NCI-H2196 treated with DMSO at 0.1 percent for 48 hours (cell line): Measurements from ENCODE around the gene AGAP1.

ENCODE experiments used
- DNase-seq: peaks from one replicate; lab custom pipeline; 2025; ENCODE audit not compliant: unreplicated experiment; lab: John Stamatoyannopoulos, UW

The AGAP1 gene

GRCh38 chr2:235789552-235789951 lies 295.7 kb downstream of the AGAP1 start:
- no peak for DNase-seq

- no peak for DNase-seq
These were observed 299.4 kb downstream of the AGAP1 start for GRCh38 chr2:235793163-235793752.

- no peak for DNase-seq
These were observed 305.4 kb downstream of the AGAP1 start for GRCh38 chr2:235799281-235799680.

GRCh38 chr2:235802542-235802941 lies 308.7 kb downstream of the AGAP1 start:
- no peak for DNase-seq

DNA sequence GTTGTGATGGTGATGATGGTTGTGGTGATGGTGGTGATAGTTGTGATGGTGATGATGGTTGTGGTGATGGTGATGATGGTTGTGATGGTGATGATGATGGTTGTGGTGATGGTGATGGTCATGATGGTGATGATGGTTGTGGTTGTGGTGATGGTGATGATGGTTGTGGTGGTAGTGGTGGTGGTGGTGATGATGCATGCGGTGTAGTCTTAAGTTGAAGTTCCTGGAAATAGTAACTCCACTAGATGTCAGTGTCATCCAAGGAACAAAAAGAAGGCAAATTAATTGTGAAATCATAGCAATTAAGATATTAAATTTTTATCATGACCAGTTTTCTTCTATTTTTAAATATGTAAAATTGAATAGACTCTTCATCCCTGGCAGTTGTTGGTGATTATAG lies 309.2 kb downstream of the AGAP1 start:
- no peak for DNase-seq

DNA sequence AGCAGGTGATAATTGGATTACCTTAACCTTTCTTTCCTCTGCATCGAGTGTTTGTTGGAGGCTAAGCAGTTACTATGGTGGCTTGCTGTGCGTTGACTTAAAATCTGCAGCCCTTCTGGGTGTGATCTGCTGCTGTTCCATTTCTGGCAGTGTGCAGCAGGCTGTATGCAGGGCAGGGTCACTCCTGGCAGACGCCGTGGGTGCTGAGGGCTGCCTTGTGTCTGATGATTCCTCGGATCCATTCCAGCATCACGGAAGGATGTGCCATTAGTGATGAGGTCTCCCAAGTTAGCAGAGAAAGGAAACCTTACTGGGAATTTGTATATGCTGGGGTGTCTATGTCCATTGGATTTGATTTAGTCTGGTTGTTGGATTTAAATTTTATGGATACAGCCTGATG lies 310.8 kb downstream of the AGAP1 start:
- DNase-seq, result no peak

DNA sequence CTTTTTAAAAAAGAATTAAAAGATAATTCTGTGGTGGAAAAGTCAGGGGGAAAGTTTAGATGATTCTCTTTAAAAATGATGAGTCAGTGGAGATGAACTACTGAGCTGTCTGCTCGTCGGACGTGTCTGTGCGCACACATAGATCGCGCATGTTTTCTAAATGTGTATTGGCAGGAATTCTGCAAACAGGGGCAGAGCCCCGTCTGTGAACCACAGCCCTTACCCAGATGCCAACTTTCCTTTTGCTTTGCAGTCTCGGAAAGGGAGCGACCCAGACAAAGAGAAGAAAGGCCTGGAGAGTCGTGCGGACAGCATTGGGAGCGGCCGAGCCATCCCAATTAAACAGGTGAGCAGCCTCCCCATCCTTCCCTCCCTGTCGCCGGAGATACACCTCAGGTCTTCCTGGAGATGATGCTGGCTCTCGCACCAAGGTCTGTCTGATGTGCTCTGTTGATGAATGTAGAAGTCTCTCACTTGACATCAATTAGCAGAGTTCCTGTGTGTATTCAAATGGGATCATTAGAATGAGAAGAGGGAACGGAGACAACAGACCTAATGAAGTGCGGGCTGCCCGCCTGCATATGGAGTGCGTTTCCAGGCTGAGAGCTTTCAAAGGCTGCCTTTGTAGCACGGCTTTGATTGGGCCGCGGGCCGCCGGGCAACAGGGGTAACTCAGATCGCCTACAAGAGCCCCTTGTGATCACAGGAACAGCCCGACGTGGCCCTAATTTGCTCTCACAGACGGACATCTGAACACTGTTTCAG lies 313.3 kb downstream of the AGAP1 start:
- no peak for DNase-seq

DNA sequence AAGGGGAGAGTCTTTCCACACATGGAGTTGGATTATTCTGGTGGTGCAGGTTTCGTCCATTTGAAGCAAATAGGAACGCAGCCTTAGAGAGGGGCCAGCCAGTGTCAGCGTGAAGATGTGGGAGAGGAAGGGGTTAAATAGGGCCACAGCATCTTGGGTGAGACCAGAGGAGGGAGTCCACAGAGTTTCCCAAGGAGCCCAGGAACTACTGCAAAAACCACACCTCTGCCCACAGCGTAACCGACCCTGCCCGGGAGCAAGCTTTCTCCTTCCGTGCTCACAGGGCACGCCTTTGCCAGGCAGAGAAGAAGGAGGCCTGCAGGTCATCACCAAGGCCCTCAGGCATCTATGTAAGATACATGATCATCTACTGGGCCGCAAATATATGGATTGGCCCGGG lies 314.5 kb downstream of the AGAP1 start:
- no peak for DNase-seq

- DNase-seq, result no peak
These were observed 316.4 kb downstream of the AGAP1 start for GRCh38 chr2:235810252-235810651.

- no peak for DNase-seq
These were observed 317.0 kb downstream of the AGAP1 start for GRCh38 chr2:235810846-235811245.

GRCh38 chr2:235811446-235812184 lies 317.8 kb downstream of the AGAP1 start:
- no peak for DNase-seq

- no peak for DNase-seq
These were observed 318.4 kb downstream of the AGAP1 start for GRCh38 chr2:235812185-235812665.

DNA sequence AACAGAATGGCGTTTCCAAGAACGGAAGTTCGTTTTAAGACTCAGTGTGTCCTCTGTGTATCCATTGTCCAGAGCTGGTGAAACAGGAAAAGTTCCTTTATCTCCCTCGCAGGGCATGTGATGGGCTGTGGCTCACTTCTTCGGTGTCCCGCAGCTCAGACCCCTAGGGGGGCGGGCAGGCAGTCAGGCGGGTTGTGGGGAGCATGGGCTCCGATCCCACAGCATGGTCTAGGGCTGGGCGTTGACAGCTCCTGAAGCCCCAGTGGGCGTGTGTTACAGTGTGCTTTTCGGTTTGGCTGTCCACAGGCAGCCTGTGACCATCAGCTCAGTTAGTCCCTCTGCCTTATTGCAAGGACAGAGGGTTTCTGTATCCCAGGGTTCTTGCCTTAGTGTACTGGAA lies 319.6 kb downstream of the AGAP1 start:
- DNase-seq, result no peak

GRCh38 chr2:235820571-235820970 lies 326.7 kb downstream of the AGAP1 start:
- DNase-seq, result no peak

DNA sequence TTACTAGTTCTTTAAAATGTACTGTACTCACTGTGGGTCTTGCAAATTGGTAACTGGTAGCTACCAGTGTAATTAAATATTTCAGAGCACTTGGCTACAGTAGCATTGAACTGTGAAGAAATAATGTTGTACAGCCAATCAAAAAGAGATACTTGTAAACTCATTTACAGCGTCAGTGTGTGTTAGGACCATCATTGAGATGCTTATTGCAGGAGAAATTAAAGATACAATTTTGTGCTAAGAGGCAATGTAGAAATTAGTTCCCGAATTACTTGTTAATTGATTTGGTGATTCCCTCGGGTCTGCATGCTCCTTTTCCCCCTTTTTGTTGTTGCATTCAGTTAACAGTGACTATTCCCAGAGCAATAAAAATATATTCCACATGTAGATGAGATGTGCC lies 330.5 kb downstream of the AGAP1 start:
- no peak for DNase-seq

GRCh38 chr2:235825946-235826345 lies 332.1 kb downstream of the AGAP1 start:
- no peak for DNase-seq

DNA sequence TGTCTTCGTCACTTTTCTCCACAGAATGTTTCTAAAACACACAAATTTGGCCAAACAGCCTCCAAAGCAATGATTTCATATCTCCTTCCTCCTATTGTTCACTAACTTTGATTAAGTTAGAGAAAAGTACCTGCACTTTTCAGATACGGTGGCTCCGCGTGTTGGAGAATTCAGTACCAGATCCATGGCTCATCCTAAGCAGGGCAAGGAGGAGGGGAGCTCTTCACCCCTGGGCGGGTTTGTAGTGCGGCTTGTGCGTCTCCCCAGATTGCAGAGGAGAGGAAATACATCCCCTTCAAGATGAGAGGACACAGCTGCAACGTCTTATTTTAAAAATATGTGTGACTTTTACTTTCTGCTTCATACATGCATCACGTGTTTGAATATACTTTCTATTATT lies 333.0 kb downstream of the AGAP1 start:
- no peak for DNase-seq

- no peak for DNase-seq
These were observed 333.7 kb downstream of the AGAP1 start for GRCh38 chr2:235827585-235827992.

GRCh38 chr2:235829726-235830125 lies 335.9 kb downstream of the AGAP1 start:
- no peak for DNase-seq

- no peak for DNase-seq
These were observed 337.9 kb downstream of the AGAP1 start for GRCh38 chr2:235831755-235832154.

- DNase-seq, result no peak
These were observed 339.1 kb downstream of the AGAP1 start for GRCh38 chr2:235832941-235833340.
